ENCODE results near the gene ABCF1. TPM values are rescaled to one million over a fixed set of nuclear protein-coding genes. Genes with fewer than 3 reads are reported as not detected.

The ABCF1 gene
- total and polyA plus RNA-seq, 7 donors = 53.8 to 119 (median 97.9) TPM

DNA sequence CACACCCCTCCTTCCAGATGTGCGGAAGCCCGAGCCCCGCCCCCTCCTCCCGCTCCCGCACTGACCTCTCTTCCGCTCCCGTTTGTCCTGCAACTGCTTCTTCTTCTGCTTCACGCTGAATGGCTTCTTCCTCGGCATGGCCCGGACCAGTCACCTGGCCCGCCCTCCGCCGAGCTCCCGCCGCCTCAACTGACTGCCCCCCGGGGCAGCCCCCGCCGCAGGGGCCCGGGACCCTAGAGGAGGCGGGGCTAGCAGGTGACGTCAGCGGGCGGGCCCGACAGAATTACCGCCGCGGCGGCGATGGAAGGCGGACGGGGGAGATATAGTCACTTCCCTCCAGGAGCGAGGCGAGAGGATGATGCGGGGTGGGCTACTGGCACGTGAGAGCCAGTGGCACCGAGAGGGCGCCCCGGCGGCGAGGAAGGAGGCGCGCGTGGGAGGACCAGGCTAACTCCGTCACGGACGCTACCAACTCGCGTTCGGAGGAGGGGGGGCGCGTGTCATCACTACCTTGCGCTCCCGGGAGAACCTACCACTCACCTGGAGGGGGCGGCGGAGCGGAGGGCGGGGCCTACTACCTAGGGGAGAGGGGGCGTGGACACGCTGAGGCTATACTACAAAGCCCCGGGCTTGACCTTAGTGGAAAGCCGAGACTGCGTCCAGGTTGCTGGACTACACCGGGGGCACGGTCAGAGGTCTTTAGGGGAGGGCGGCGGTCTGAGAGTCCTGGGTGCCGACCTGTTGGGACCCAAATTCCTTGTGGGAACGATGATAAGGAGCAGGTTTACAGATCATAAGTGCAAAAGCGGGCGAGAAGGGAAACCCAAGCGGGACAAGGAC is 15.0 kb upstream of the ABCF1 start, which contains the start of gene GNL1:
GNL1 (minus strand) TSS at position 424 of the 840 bp plus-strand sequence; CDS start at position 138, 286 bp downstream.
- TF ChIP-seq, protein P1, sequence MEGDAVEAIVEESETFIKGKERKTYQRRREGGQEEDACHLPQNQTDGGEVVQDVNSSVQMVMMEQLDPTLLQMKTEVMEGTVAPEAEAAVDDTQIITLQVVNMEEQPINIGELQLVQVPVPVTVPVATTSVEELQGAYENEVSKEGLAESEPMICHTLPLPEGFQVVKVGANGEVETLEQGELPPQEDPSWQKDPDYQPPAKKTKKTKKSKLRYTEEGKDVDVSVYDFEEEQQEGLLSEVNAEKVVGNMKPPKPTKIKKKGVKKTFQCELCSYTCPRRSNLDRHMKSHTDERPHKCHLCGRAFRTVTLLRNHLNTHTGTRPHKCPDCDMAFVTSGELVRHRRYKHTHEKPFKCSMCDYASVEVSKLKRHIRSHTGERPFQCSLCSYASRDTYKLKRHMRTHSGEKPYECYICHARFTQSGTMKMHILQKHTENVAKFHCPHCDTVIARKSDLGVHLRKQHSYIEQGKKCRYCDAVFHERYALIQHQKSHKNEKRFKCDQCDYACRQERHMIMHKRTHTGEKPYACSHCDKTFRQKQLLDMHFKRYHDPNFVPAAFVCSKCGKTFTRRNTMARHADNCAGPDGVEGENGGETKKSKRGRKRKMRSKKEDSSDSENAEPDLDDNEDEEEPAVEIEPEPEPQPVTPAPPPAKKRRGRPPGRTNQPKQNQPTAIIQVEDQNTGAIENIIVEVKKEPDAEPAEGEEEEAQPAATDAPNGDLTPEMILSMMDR (IDR thresholded peaks at IDR 0.05) = no peak
- H3K27me3 ChIP-seq (ENCODE audit: insufficient read depth in 3 of 3, low read length in 2 of 3) = no peaks in the 10 kb centered on the region
- peak within 1 kb of the TSS; percentile 95 for H3K27ac ChIP-seq
- DNase-seq = peak; percentile 93 to 96
- peaks cover 4 to 39% of the 10 kb centered on the region in 2 donors for H3K36me3 ChIP-seq (ENCODE audit: insufficient read depth in 1 of 2, low read depth in 1 of 2)
- intact Hi-C loops (cut with DNase I) = loop anchor here in 1 of 2 donors (2.0 kb wide), 1 partner anchor 15 kb away; the partner anchor contains the start of gene ABCF1
- peak within 1 kb of the TSS; percentile 99 for H3K4me3 ChIP-seq
- ATAC-seq = peak; percentile 81 to 87 (median 86)
- H3K4me1 ChIP-seq = peaks cover 16% of the 10 kb centered on the region
- no peaks in the 10 kb centered on the region for H3K9me3 ChIP-seq
- WGBS, 3 donors = 0 to 1% (median 0%) methylated on average over 61 to 71 of the region's 71 CpGs

DNA sequence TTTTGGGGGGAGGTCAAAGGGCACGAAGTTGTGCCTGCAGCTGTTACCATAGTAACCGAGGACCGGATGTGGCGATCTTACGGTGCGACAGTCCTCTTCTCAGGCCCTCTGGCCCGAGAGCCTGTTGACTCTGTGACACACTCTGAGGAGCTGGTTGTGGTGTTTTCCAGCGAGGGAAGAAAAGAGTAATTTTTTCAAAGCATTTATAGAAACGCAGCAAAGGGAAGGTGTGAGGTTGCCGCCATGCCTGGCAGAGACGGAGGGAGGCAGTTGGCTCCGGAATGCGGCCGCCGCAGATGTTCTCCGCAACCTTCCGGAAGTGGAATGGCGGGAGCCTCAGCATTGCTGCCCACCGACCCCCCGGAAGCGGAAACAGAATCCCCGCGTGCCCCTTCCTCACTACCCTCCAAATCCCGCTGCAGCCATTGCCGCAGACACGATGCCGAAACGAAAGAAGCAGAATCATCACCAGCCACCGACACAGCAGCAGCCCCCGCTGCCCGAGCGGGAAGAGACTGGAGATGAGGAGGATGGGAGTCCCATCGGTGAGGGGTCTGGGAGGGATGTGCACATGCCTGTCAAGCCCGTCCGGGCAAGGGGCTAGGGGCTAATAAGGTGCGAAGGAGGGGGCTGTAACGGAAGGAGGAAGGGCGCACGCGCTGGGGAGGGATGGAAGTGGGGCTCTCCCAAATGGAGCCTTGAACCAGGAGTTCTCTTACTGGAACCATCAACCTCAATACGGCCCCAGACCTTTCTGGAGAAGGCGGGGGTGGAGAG is 14.1 kb upstream of the ABCF1 start, which contains the start of gene PRR3:
PRR3 (plus strand) TSS at position 390 of the 777 bp plus-strand sequence; CDS start at position 440, 50 bp downstream.
- 0% methylated on average over 42 of the region's 42 CpGs for WGBS, 3 donors
- intact Hi-C loops (cut with DNase I) = loop anchor here in 1 of 2 donors (2.0 kb wide), 1 partner anchor 14 kb away; the partner anchor contains the start of gene ABCF1
- peak; percentile 88 to 93 for DNase-seq
- H3K27ac ChIP-seq = peak within 1 kb of the TSS; percentile 95
- ATAC-seq = peak; percentile 77 to 89 (median 81)
- H3K4me1 ChIP-seq = peaks cover 16% of the 10 kb centered on the region
- H3K4me3 ChIP-seq = peak within 1 kb of the TSS; percentile 99
- H3K36me3 ChIP-seq (ENCODE audit: insufficient read depth in 1 of 2, low read depth in 1 of 2) = peaks cover 4 to 39% of the 10 kb centered on the region in 2 donors
- H3K27me3 ChIP-seq (ENCODE audit: insufficient read depth in 3 of 3, low read length in 2 of 3) = no peaks in the 10 kb centered on the region
- H3K9me3 ChIP-seq = no peaks in the 10 kb centered on the region
- TF ChIP-seq, protein P1 (IDR thresholded peaks at IDR 0.05) = no peak

DNA sequence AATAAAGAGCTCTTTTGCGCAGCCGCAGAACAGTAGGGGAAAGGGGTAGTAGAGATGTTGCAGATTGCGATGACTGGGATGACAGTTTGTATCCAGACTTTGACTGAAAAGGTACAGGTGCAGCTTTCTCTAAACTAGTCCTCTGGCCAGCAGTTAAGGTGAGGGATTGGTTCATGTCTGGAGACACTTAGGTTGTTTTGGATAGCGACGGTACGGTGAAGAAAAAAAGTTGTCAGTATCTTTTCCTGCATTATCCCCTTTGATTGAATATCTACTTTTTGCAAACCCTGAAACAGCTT is 13.6 kb upstream of the ABCF1 start:
- peak overlapping the region; percentile 99 for H3K4me3 ChIP-seq

DNA sequence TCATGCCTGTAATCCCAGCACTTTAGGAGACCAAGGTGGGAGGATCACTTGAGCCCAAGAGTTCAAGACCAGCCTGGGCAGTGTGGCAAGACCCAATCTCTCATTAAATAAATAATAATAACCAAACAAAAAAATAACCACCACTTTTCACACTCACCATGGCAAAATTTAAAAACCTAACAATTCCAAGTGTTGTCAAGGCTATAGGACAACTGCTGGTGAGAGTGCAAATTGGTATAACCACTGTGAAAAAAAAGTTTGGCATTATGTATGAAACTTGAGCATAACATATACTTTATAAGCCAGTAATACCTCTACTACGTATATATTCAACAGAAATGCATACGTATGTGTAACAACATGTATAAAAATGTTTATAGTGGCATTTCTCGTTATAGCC is 10.3 kb upstream of the ABCF1 start:
- DNase-seq = no peak
- no peaks in the 10 kb centered on the region for H3K27me3 ChIP-seq (ENCODE audit: insufficient read depth in 3 of 3, low read length in 2 of 3)
- H3K36me3 ChIP-seq (ENCODE audit: insufficient read depth in 1 of 2, low read depth in 1 of 2) = peaks cover 10 to 30% of the 10 kb centered on the region in 2 donors
- intact Hi-C loops (cut with DNase I) = no loop called here
- no peak overlapping the region for H3K27ac ChIP-seq
- peaks cover 10% of the 10 kb centered on the region for H3K4me1 ChIP-seq
- no peaks in the 10 kb centered on the region for H3K9me3 ChIP-seq
- TF ChIP-seq, protein P1 (IDR thresholded peaks at IDR 0.05) = no peak
- WGBS, 3 donors = 92 to 95% (median 94%) methylated on average over 3 of the region's 3 CpGs
- ATAC-seq = no peak
- H3K4me3 ChIP-seq = no peak overlapping the region

More for the DNA sequence above, 13.6 kb upstream of the ABCF1 start:
- intact Hi-C loops (cut with DNase I) = loop anchor here in 1 of 2 donors (2.0 kb wide), 1 partner anchor 13 kb away; the partner anchor contains the start of gene ABCF1
- ATAC-seq (no peak), DNase-seq (no peak)
- TF ChIP-seq, protein P1 (IDR thresholded peaks at IDR 0.05) = no peak
- Histone ChIP-seq H3K9me3 (no peaks in the 10 kb centered on the region), H3K27ac (peak overlapping the region; percentile 95), H3K36me3 (ENCODE audit: insufficient read depth in 1 of 2, low read depth in 1 of 2) (peaks cover 9 to 39% of the 10 kb centered on the region in 2 donors), H3K4me1 (peaks cover 16% of the 10 kb centered on the region), H3K27me3 (ENCODE audit: insufficient read depth in 3 of 3, low read length in 2 of 3) (no peaks in the 10 kb centered on the region)
- 2 to 5% (median 4%) methylated on average over 6 of the region's 6 CpGs for WGBS, 3 donors

Measured in psoas muscle (tissue), 8 donors.